HG03457 (cell line): ENCODE results near the gene CTDSP2.
"Not testable (repeated sequence)": the region's sequence is repeated elsewhere in the genome, so short reads cannot be mapped to it uniquely, and the experiment has no call there.

Source experiments
- ATAC-seq: cut with Tn5 transposase; IDR thresholded peaks from one replicate; pipeline ENCODE4 v1.9.1; 2021; ENCODE audit warnings: moderate number of reproducible peaks; ENCODE audit not compliant: unreplicated experiment

Gene CTDSP2

DNA sequence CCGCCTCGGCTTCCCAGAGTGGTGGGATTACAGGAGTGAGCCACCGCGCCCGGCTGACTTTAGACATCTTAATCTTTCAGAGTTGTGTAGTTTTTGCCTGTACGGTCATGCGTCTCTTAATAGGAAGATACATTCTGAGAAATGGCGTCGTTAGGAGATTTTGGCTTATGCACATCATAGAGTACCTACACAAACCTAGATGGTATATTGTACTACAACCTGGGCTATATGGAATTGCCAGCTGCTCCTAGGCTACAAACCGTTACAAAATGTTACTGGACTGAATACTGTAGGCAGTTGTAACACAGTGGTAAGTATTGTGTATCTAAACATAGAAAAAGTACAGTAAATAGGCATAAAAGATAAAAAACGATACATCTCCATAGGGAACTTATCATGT is 62.7 kb downstream of the CTDSP2 start:
- no peak for ATAC-seq

DNA sequence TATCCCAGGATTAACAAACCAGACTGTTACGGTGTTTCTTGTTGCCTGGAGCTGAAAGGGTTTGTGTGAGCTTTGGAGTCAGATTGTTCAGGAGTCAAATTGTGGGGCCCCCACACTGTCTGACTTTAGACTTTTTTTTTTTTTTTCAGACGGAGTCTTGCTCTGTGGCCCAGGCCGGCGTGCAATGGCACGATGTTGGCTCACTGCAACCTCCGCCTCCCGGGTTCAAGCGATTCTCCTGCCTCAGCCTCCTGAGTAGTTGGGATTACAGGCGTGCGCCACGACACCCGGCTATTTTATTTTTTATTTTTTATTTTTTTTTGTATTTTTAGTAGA is 63.1 kb downstream of the CTDSP2 start:
- ATAC-seq, result no peak

DNA sequence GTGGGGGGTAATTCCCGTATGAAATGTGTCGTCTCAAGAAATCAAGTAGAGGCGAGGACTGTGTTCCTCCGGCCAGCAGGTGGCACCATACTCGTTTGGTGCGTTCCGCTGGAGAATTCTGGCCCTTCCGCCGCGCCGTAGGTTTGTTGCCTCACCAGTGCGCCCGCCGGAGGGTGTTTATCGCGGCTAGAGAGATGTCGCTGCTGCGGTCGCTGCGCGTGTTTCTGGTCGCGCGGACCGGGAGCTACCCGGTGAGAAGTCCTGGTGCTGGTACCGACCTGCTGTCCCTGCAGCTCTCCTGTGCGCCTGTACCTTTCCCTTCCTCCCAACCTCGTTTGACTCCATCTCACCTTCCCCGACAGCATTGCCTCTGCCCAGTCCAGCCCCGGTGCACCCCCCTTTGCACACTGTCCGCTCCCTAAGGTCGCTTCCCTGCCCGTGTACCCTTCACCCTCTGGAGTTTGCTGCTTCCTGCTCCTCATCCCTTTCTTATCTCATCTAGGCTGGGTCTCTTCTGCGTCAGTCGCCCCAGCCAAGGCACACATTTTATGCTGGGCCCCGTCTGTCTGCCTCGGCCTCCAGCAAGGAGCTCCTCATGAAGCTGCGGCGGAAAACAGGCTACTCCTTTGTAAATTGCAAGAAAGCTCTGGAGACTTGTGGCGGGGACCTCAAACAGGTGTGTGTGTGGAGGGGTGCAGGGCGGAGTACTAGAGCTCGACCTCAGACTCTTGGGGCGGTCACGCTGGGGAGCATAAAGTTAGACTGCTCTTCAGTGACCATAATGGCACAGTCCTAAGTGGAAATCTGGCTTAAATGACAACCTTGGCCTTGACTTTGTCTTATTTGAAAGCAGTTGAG is 63.7 kb downstream of the CTDSP2 start, which contains the start of gene TSFM:
TSS of gene TSFM (plus strand) at position 180 of the 858 bp plus-strand sequence. CDS start at position 195, 15 bp downstream.
- ATAC-seq, result peak; percentile 69

DNA sequence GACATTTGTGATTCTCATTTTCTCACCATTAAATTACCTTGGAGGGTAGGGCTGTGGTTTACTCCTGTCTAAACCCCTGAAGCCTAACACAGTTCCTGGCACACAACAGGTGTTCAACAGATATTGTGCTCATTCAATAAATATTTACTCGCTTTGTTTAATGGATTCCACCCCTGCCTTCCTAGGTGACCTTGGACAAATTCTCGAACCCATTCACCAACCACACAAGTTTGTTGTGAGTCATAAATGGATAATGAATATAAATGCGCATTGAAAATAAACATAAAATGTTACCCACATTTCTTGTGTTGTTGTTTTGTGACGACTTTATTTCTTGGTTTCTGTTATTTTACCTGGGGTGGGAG is 64.3 kb downstream of the CTDSP2 start:
- ATAC-seq, result peak; percentile 3

DNA sequence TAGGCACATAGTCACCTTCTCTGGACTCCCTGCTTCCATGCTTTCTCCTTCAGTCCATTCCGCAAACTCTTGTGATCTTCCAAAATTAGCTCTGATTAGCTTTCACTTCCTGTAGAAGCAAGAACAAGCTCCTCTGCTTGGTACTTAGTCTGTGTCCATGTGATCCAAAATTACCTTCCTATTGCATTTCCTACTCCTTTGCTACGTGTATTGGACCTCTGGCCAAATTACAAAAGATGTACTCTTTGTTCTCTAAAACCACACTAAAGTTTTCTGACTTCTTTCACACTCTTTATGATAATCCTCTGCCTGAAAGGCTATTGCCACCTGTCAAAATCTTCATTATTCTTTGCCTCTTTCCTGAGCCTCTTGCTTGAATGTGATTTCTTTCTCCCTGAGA is 64.7 kb downstream of the CTDSP2 start:
- no peak for ATAC-seq

DNA sequence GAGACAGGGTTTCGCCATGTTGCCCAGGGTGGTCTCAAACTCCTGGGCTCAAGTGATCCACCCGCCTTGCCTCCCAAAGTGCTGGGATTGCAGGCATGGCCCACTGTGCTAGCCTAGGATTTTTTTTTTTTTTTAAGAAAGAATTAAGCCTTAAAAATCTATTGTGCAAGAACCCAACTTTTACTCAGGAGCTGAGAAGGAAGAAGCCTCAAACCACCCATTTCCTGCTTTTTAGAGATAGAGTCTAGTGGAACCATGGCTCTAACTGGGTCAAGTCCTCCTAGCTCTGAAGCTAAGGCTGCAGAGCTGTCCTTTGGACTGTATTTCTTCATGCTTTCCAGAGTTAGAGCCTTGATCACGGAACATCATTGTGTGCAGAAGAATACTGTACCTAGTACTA is 65.3 kb downstream of the CTDSP2 start:
- ATAC-seq, result no peak

DNA sequence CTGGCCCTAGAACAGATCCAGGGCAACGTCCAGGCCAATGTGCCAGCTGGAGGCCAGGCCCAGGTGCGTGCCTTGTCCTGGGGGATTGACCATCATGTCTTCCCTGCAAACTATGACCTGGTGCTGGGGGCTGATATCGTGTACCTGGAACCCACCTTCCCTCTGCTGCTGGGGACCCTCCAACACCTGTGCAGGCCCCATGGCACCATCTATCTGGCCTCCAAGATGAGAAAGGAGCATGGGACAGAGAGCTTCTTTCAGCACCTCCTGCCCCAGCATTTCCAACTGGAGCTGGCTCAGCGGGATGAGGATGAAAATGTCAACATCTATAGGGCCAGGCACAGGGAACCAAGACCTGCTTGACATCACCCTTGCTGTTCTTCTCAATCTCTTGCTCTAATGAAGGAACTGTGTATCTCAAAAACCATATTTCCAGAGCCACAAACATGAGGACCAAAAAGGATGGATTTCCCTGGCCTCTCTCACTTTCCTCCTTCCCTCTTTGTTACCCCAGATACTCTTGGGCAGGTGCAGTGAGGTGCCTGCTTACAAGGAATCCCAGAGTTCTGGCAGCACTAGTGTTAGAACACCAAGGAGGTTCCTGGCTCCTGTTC is 66.1 kb downstream of the CTDSP2 start:
- no peak for ATAC-seq

DNA sequence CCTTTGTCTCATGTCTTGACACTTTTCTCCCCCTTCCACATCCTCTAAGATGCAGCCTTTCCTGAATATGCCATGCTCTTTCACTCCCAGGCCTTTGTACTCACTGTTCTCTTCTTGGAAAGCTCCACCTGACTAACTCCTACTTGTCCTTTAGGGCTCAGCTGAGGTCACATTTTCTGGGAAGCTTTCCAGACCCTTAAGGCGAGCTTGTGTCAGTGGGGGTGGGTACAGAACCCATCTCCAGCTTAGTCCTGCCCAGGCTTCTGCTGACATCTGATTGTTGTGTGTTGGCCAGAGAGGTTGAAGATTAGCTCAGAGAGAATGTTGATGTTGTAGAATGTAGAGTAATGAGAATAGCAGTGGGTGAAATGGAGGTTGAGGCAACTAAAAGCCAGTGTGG is 66.8 kb downstream of the CTDSP2 start:
- no peak for ATAC-seq

DNA sequence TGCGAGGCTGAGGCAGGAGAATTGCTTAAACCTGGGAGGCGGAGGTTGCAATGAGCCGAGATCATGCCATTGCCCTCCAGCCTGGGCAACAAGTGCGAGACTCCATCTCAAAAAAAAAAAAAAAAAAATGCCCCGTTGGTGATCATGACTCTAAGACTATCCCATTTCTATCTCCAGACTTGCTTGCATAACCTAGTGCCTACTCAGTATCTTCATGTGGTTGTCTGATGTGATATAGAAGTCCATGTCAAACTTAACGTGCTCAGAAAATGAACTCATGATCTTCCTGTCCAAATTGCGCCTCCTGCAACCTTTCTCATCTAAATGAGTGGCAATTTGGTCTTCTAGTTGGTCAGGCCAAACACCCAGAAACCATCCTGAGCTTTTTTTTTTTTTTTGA is 68.6 kb downstream of the CTDSP2 start:
- no peak for ATAC-seq

DNA sequence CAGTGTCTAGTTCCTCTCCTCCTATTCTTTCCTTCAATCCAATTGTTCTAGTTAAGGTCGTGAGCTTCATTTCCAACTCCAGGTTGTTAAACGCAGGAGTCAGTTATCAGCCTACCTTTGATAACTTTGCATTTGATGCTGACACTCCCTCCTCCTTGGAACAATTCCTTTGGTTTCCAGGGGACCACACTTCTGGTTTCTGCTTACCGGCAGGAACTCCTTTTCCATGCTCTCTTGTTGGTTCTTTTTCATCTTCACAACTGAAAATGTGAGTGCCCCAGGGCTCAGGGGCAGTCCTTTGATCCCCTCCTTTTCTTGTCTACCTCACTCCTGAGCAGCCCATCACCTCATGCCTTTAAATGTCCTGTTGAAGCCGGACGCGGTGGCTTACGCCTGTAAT is 69.2 kb downstream of the CTDSP2 start:
- no peak for ATAC-seq

DNA sequence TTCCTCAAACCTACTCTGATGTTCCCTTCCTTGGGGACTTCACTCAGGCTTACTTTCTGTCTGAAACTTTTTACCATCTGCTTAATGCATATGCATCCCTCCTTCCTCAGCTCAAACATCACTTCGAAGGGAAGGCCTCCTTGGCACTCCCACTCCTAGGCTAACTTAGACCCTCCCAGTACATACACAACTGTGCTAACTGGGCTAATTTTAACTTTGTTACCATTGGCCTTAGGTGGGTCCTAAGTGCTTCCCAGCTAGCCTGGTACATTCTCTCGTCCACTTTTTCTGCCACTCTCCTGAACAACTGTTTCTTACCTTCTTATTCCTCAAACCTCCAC is 70.3 kb downstream of the CTDSP2 start:
- no peak for ATAC-seq

DNA sequence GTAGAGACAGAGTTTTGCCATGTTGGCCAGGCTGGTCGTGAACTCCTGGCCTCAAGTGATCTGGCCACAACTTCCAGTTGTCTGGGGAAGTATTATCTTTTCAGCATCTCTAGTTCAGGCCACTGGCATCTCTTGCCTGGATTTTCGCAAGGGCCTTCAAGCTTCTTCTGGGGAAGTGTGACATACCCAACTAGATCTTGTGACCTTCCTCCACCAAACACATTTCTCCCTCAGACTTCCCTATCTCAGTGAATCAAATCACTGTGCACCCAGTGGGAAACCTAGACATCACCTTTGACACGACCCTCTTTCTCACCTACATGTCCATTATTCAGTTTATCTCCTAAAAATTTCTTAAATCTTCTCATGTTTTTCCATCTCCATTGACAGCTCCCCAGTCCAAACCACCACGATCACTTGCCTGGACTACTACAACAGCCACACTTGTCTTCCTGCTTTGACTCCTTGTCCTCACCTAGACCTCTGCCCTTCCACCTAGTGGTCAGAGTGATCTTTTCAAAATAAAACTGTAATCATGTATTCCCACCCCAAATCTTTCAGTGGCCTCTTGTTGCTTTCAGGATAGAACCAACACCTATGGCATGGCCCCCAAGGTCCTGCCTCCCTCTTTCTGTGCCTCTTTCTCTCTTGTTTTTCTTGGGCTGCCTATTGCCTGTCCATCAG is 70.8 kb downstream of the CTDSP2 start:
- no peak for ATAC-seq

DNA sequence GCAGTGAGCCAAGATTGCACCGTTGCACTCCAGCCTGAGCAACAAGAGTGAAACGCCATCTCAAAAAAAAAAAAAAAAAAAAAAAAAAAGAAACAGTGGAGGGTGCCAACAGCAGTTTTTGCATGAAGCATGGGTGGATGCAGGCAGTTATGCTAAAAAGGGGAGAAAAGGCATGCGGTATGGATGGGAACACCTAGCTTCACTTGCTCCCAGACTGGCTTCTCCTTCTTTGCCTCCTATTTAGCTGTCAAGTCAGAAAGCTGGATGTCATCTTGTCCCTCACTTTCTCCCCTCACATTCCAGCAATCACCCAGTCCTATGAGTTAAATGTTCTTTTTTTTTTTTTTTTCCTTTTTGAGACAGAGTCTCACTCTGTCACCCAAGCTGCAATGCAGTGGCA is 71.5 kb downstream of the CTDSP2 start:
- no peak for ATAC-seq

DNA sequence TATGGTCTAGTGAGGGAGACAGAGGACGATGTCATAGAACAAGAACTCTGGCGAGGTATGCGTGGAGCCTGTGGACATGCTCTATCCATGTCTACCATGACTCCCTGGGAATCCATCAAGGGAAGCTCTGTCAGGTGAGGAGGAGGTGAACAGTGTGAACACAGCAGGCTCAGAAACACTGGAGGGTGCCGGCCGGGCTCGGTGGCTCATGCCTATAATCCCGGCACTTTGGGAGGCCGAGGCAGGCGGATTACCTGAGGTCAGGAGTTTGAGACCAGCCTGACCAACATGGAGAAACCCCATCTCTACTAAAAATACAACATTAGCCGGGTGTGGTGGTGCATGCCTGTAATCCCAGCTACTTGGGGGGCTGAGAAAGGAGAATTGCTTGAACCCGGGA is 71.9 kb downstream of the CTDSP2 start:
- not testable (repeated sequence) for ATAC-seq

DNA sequence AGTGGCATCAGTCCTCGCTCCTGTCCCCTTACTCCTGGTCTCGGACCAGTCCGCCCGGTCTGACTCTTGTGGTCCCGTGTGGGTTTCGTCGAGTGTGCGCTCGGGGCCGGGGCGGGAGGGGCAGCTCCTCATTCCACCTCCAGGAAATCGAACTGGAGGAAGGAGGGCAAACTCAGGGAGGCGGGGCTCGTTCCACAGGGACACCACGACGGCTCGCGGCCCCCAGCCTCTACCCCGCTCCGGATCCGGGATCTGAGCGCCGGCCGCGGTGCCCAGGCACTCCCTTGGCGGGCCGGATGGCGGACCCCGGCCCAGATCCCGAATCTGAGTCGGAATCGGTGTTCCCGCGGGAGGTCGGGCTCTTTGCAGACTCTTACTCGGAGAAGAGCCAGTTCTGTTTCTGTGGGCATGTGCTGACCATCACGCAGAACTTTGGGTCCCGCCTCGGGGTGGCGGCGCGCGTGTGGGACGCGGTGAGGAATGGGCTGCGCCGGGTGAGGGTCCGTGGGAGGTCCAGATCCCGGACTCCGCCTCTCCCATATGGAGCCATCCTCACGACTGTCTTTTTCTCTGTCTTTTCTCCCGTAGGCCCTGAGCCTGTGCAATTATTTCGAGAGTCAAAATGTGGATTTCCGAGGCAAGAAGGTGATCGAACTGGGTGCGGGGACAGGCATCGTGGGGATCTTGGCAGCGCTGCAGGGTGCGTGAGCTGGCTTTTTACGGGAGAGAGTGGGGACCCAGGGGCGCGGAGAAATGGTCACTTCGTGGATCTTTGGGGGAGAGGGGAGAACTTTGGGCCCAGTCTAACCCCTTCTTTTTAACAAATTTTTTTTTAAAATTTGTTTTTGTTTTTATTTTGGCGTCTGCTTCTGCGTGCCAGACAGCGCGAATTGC is 73.9 kb downstream of the CTDSP2 start, which contains the start of gene EEF1AKMT3:
TSS of gene EEF1AKMT3 (plus strand) at position 186 of the 894 bp plus-strand sequence. CDS start at position 297, 111 bp downstream.
- ATAC-seq, result peak; percentile 15

DNA sequence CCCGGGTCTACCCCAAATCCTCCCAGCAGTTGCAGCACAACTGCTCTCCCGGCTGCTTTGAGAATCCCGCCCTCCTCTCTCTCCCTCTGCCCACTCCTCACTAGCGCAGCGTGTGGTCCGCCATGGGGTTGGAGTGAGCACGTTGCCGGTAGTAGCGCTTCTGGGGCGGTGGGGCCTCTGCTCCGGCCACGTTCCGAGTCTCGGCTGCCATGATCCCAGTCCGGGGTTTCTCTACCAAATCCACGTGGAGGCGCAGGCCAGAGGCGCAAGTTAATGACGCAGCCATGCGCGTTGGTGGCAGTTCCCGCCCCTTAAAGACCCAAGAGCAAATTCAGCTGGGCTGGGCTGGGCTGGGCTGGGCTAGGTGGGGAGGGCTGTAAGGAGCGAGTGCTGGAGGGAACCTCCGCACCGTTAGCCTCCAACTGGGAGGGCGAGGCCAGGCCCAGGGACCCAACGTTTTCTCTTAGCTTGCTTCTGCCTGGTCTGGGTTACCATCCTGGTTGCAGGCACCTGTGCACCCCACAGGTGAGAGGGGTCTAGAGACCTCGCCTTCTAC is 74.6 kb downstream of the CTDSP2 start, which contains the start of gene METTL1:
TSS of gene METTL1 (minus strand) at position 233 of the 556 bp plus-strand sequence. CDS start at position 211, 22 bp downstream.
- peak; percentile 68 for ATAC-seq

DNA sequence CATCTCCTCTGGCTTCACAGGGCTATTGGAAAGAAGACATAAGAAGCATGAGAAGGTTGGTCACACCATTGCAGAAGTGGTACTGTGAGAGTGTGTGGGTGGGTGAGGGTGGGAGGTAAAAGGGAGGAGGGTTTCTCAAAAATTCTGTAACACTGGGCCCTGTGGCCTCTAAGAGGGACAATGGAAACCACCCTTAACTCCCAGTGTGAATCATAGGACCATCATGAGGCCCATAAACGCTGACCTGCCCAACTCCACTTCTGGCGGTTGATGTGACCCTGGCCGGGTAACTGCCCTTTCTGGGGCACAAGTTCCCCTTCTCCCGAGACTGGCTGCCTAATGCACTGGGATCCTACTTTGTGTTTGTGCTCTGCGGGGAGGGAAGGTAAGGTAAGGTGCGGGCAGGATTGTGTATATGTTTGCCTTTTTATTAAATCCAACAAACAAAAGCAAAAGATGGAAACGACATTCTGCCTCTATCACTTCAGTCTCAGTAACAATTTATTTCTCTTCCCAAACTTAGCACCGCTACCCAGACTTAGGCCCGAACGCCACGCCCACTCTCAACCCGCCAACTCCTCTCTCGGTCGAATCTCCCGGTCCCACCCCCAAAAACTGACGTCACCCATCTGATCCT is 75.2 kb downstream of the CTDSP2 start:
- ATAC-seq, result peak; percentile 40

DNA sequence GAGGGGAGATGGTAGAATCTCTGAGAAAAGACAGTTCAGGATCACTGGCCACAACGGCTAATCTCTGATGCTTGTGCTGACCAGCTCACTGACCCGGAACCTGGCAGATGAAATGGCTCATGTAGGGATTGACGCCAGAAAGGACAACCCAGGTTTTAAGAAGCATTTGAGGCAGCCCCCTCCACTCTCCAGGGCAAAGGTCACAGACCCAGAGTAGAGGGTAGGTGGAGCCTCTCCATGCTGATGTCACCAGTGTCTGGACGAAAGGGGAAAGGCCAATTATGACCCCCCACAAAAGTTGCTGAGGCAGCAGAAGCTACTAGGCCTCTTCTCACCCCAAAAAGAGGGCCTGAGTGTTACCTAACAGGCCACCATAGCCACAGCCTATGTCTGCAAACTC is 75.8 kb downstream of the CTDSP2 start:
- no peak for ATAC-seq
